GM12878 (cell line): ENCODE measurements around the gene ARMC3. TPM values are rescaled to one million over a fixed set of nuclear protein-coding genes. Genes with fewer than 3 reads are reported as not detected.

Source experiments
- ATAC-seq: fragments of 200-7000 bp; cut with Tn5 transposase; 3 replicates; pipeline ENCODE4 v1.9.1; 2020; ENCODE audit warnings: mild to moderate bottlenecking, moderate library complexity
- BruUV-seq: library from RNA; stranded (reverse); fragments of 400-500 nt; replicated peaks from 2 replicates; lab custom pipeline; 2021; lab: Mats Ljungman, UMichigan
- CTCF ChIA-PET: fragments of 300-600 bp; sonication (Branson Sonifier 250); formaldehyde crosslinking; extraction: SDS; loops from one replicate; lab custom pipeline; 2021; ENCODE audit warnings: inconsistent platforms; lab: Yijun Ruan, JAX
- POLR2A ChIA-PET: fragments of 350-600 bp; formaldehyde crosslinking; extraction: SDS; loops from one replicate; lab custom pipeline; 2021; ENCODE audit warnings: inconsistent platforms; lab: Charles Lee
- RAD21 ChIA-PET: fragments of 300-600 bp; sonication (Branson Sonifier 250); formaldehyde crosslinking; loops from one replicate; lab custom pipeline; 2023; ENCODE audit warnings: antibody characterized with exemption; ENCODE audit not compliant: unreplicated experiment; lab: Charles Lee
- SMC1A ChIA-PET: fragments of 300-600 bp; sonication (Branson Sonifier 250); formaldehyde crosslinking; loops from one replicate; lab custom pipeline; 2023; ENCODE audit not compliant: unreplicated experiment, uncharacterized antibody; lab: Charles Lee
- DNase-seq: peaks from one replicate; pipeline ENCODE4 v3.0.0-alpha.2; 2011; ENCODE audit warnings: low read depth, low spot score
- FAIRE-seq: peaks from 3 replicates; lab custom pipeline; 2011; peaks lifted over from hg19 to GRCh38; lab: Jason Lieb, UNC
- H2AFZ ChIP-seq: 2 replicates; pipeline ENCODE4 v1.6.0; 2011; ENCODE audit warnings: low read depth, low read length, control low read depth; ENCODE audit not compliant: control insufficient read depth
- H3K27ac ChIP-seq: 2 replicates; pipeline ENCODE4 v1.5.1; 2011; ENCODE audit warnings: control low read depth; ENCODE audit not compliant: control insufficient read depth, insufficient read depth
- H3K27me3 ChIP-seq, 2 experiments: replicated peaks in 1 of 2; 2 replicates each; pipeline versions ENCODE4 v1.6.0 to v1.6.1; 2011; ENCODE audit warnings: low read length in 1 of 2; ENCODE audit not compliant: control insufficient read depth in 2 of 2, insufficient read depth in 2 of 2
- H3K36me3 ChIP-seq, 2 experiments: 2 replicates each; pipeline ENCODE4 v1.5.1; 2011; ENCODE audit warnings: low read length in 1 of 2; ENCODE audit not compliant: control insufficient read depth in 2 of 2, insufficient read depth in 2 of 2
- H3K4me1 ChIP-seq: 2 replicates; pipeline ENCODE4 v1.6.1; 2011; ENCODE audit warnings: mild to moderate bottlenecking, low read length, moderate library complexity, mixed read lengths; ENCODE audit not compliant: control insufficient read depth, insufficient read depth
- H3K4me2 ChIP-seq: 2 replicates; pipeline ENCODE4 v1.6.0; 2011; ENCODE audit warnings: control low read depth; ENCODE audit not compliant: control insufficient read depth, insufficient read depth
- H3K4me3 ChIP-seq: fragments of 200-600 bp; sonication (generic); 2 replicates; pipeline ENCODE4 v1.5.1; 2016
- H3K79me2 ChIP-seq: 2 replicates; pipeline ENCODE4 v1.6.0; 2011; ENCODE audit warnings: low read length; ENCODE audit not compliant: control insufficient read depth, insufficient read depth
- H3K9ac ChIP-seq: 2 replicates; pipeline ENCODE4 v1.8.0; 2011; ENCODE audit warnings: low read length, control low read depth, mixed read lengths; ENCODE audit not compliant: control insufficient read depth, insufficient read depth
- H3K9me3 ChIP-seq: replicated peaks from 3 replicates; pipeline ENCODE4 v1.5.1; 2011; ENCODE audit warnings: mild to moderate bottlenecking, low read length; ENCODE audit not compliant: control insufficient read depth, insufficient read depth
- H4K20me1 ChIP-seq: 2 replicates; pipeline ENCODE4 v1.6.0; 2011; ENCODE audit not compliant: control insufficient read depth, insufficient read depth
- ATF7 ChIP-seq: fragments of 450-650 bp; IDR thresholded peaks from 2 replicates; pipeline ENCODE4 v1.6.1; 2016; ENCODE audit warnings: low read depth, mild to moderate bottlenecking
- GABPA ChIP-seq: IDR thresholded peaks from 2 replicates; pipeline ENCODE4 v1.6.1; 2014; ENCODE audit warnings: antibody characterized with exemption, low read depth, mild to moderate bottlenecking, inconsistent platforms
- GATAD2B ChIP-seq: fragments of 450-650 bp; conservative IDR thresholded peaks from 2 replicates; pipeline ENCODE4 v1.6.1; 2017; ENCODE audit warnings: low read depth, mild to moderate bottlenecking, moderate library complexity
- HDAC2 ChIP-seq: fragments of 200-600 bp; sonication (generic); IDR thresholded peaks from 2 replicates; pipeline ENCODE4 v1.6.1; 2017
- IKZF1 ChIP-seq: fragments of 450-650 bp; conservative IDR thresholded peaks from 2 replicates; pipeline ENCODE4 v1.6.1; 2017; ENCODE audit warnings: antibody characterized with exemption, mild to moderate bottlenecking
- JUND ChIP-seq: IDR thresholded peaks from 2 replicates; pipeline ENCODE4 v1.6.1; 2012; ENCODE audit warnings: low read depth, mild to moderate bottlenecking, low read length, improper control_type of control experiment, moderate library complexity
- MEF2B ChIP-seq: fragments of 450-650 bp; IDR thresholded peaks from 2 replicates; pipeline ENCODE4 v1.6.1; 2018; ENCODE audit warnings: mild to moderate bottlenecking, moderate library complexity; ENCODE audit not compliant: partially characterized antibody, poor library complexity, severe bottlenecking
- MYC ChIP-seq: IDR thresholded peaks from 2 replicates; pipeline ENCODE4 v1.6.1; 2011; ENCODE audit warnings: mild to moderate bottlenecking, low read length, moderate library complexity, inconsistent platforms; ENCODE audit not compliant: insufficient read depth, insufficient replicate concordance, insufficient read length, severe bottlenecking
- NFIC ChIP-seq: IDR thresholded peaks from 2 replicates; pipeline ENCODE4 v1.6.1; 2012; ENCODE audit warnings: low read depth, mild to moderate bottlenecking, inconsistent platforms, low read length, moderate library complexity
- PML ChIP-seq: IDR thresholded peaks from 2 replicates; pipeline ENCODE4 v1.6.1; 2012; ENCODE audit warnings: low read length, inconsistent platforms
- SMARCA5 ChIP-seq: fragments of 450-650 bp; IDR thresholded peaks from 2 replicates; pipeline ENCODE4 v1.6.1; 2017; ENCODE audit warnings: mild to moderate bottlenecking
- TARDBP ChIP-seq: IDR thresholded peaks from 2 replicates; pipeline ENCODE4 v1.6.1; 2016; ENCODE audit warnings: borderline replicate concordance
- ZBED1 ChIP-seq: IDR thresholded peaks from 2 replicates; pipeline ENCODE4 v1.6.1; 2016; ENCODE audit warnings: borderline replicate concordance
- ZNF592 ChIP-seq: fragments of 450-650 bp; IDR thresholded peaks from 2 replicates; pipeline ENCODE4 v1.6.1; 2017; ENCODE audit warnings: mild to moderate bottlenecking, moderate library complexity
- whole genome bisulfite sequencing: methylation state at CpG from one replicate; pipeline ENCODE4 v1.1.6; 2016; ENCODE audit warnings: low lambda C conversion rate; ENCODE audit not compliant: insufficient replicate concordance, insufficient coverage; ENCODE audit errors: missing lambda C conversion rate; 5-methylcytosine and 5-hydroxymethylcytosine counted together
- in situ Hi-C: fragments of 300-500 bp; cut with MboI; formaldehyde crosslinking; loops from 9 replicates; pipeline ENCODE4 v1.14.3; 2018; ENCODE audit warnings: mixed read lengths
- intact Hi-C: fragments of 100-400 bp; cut with micrococcal nuclease; formaldehyde crosslinking; loops from one replicate; pipeline ENCODE4 v1.14.2; 2022; ENCODE audit not compliant: unreplicated experiment
- polyA plus RNA-seq, 11 experiments: library from polyadenylated mRNA; depleted of rRNA in 4 of 11; unstranded in 6 of 11; stranded (reverse) in 5 of 11; fragments of >200 nt; fragmentation: Nextera tagmentation in 4 of 11; fragmentation: Illumina TruSeq in 1 of 11; extraction: Ambion mirVana in 4 of 11; extraction: Trizol in 1 of 11; gene quantifications; 1 replicate in 1 of 11; 2 replicates in 10 of 11; pipeline versions ENCODE4 v1.2.1 to v1.2.3, GENCODE V29; 2011 to 2016; ENCODE audit warnings: inconsistent platforms in 2 of 11, missing spikeins in 2 of 11, low read depth in 1 of 11
- total RNA-seq, 4 experiments: library from RNA; depleted of rRNA in 3 of 4; stranded (reverse); fragments of >200 nt in 3 of 4; fragmentation: Illumina TruSeq in 1 of 4; extraction: Trizol in 1 of 4; gene quantifications; 2 replicates each; pipeline versions ENCODE4 v1.2.1 to v1.2.3, GENCODE V29; 2013 to 2021

The ARMC3 gene
- total and polyA plus RNA-seq, 10 of the 15 experiments (the other 5 are each of a cell fraction or from before 2014, with no cell fraction given): 0.01 to 0.06 TPM; not detected in 8

- no peak for ATAC-seq
- no peak for TF ChIP-seq SMARCA5
- no peak for TF ChIP-seq ATF7
- no peak for TF ChIP-seq MEF2B
- no peak for TF ChIP-seq ZBED1
- TF ChIP-seq PML: no peak
- no peak for TF ChIP-seq JUND
- TF ChIP-seq IKZF1: no peak
- TF ChIP-seq GATAD2B: no peak
- TF ChIP-seq, all 136 proteins: peak for 0
- BruUV-seq: no TSS peak
- DNase-seq (no peak), FAIRE-seq (no peak)
- no peaks in the 10 kb centered on the region for H3K36me3 ChIP-seq
- ChIA-PET POLR2A (no interaction called here), CTCF (interaction anchor here (0.6 kb wide), 1 partner anchor 1962 kb away, joined by 3 read pairs; no protein-coding TSS in a partner anchor), RAD21 (no interaction called here), SMC1A (no interaction called here)
- H3K79me2 ChIP-seq: no peaks in the 10 kb centered on the region
- no peaks in the 10 kb centered on the region for H3K9me3 ChIP-seq
- H3K27ac ChIP-seq: no peak overlapping the region
- H3K9ac ChIP-seq: no peak overlapping the region
- in situ Hi-C loops: no loop called here
- H4K20me1 ChIP-seq: no peaks in the 10 kb centered on the region
- no peak overlapping the region for H3K4me2 ChIP-seq
- H3K4me3 ChIP-seq: no peak overlapping the region
- WGBS: 46% methylated on average over 7 of the region's 7 CpGs
- H3K27me3 ChIP-seq: no peaks in the 10 kb centered on the region
- intact Hi-C loops: no loop called here
- no peaks in the 10 kb centered on the region for H3K4me1 ChIP-seq
- H2AFZ ChIP-seq: no peak overlapping the region
These were observed 127.8 kb downstream of the ARMC3 start for GRCh38 chr10:23055424-23056185.

GRCh38 chr10:23056186-23056579 lies 128.3 kb downstream of the ARMC3 start:
- intact Hi-C loops: no loop called here
- no peak for ATAC-seq
- H3K4me1 ChIP-seq: no peaks in the 10 kb centered on the region
- H3K36me3 ChIP-seq: no peaks in the 10 kb centered on the region
- WGBS: 30% methylated on average over 3 of the region's 3 CpGs
- DNase-seq: no peak
- no peak overlapping the region for H3K4me2 ChIP-seq
- ChIA-PET POLR2A (no interaction called here), SMC1A (no interaction called here), RAD21 (no interaction called here), CTCF (interaction anchor here (0.6 kb wide), 1 partner anchor 1962 kb away, joined by 3 read pairs; no protein-coding TSS in a partner anchor)
- H3K4me3 ChIP-seq: no peak overlapping the region
- H3K9ac ChIP-seq: no peak overlapping the region
- H3K79me2 ChIP-seq: no peaks in the 10 kb centered on the region
- H3K27me3 ChIP-seq: no peaks in the 10 kb centered on the region
- in situ Hi-C loops: no loop called here
- no peaks in the 10 kb centered on the region for H3K9me3 ChIP-seq
- no peak for FAIRE-seq
- no peak overlapping the region for H2AFZ ChIP-seq
- H3K27ac ChIP-seq: no peak overlapping the region
- no peaks in the 10 kb centered on the region for H4K20me1 ChIP-seq
- no TSS peak for BruUV-seq
- TF ChIP-seq MYC (no peak), ZNF592 (no peak), NFIC (no peak), TARDBP (no peak), GABPA (no peak), HDAC2 (no peak), ATF7 (no peak)
